K562 (cell line): ENCODE data around the gene ACP5. TPM values are rescaled to one million over a fixed set of nuclear protein-coding genes. Genes with fewer than 3 reads are reported as not detected.

ENCODE experiments used
- E2F8 ChIP-seq: fragments of 450-650 bp; IDR thresholded peaks from 2 replicates; pipeline ENCODE4 v1.7.1; 2018; ENCODE audit warnings: mild to moderate bottlenecking, low read depth; ENCODE audit not compliant: partially characterized antibody
- GATA2 ChIP-seq: sonication (generic); formaldehyde crosslinking; IDR thresholded peaks from 2 replicates; pipeline ENCODE4 v1.4.0; 2020; ENCODE audit warnings: mild to moderate bottlenecking, missing genetic modification reagents
- HNRNPH1 ChIP-seq: fragments of 200-400 bp; formaldehyde crosslinking; optimal IDR thresholded peaks from 2 replicates; pipeline ENCODE3; 2017; ENCODE audit warnings: low read depth, mild to moderate bottlenecking, low read length, moderate library complexity
- NFIC ChIP-seq: fragments of 450-650 bp; IDR thresholded peaks from 2 replicates; pipeline ENCODE4 v1.6.1; 2017; ENCODE audit warnings: mild to moderate bottlenecking, inconsistent platforms
- NFXL1 ChIP-seq: fragments of 450-650 bp; formaldehyde crosslinking; IDR thresholded peaks from 2 replicates; pipeline ENCODE4 v1.4.0; 2021; ENCODE audit warnings: mild to moderate bottlenecking
- NR0B1 ChIP-seq: fragments of 450-650 bp; IDR thresholded peaks from one replicate; pipeline ENCODE4 v1.6.1; 2018; ENCODE audit warnings: mild to moderate bottlenecking, moderate library complexity; ENCODE audit not compliant: partially characterized antibody
- PCBP2 ChIP-seq: fragments of 200-400 bp; formaldehyde crosslinking; IDR thresholded peaks from 2 replicates; pipeline ENCODE4 v1.6.1; 2018; ENCODE audit warnings: low read length, low read depth, mild to moderate bottlenecking, moderate library complexity; ENCODE audit not compliant: poor library complexity, severe bottlenecking
- TSHZ1 ChIP-seq: fragments of 250-450 bp; sonication (Bioruptor Pico); IDR thresholded peaks from 2 replicates; pipeline ENCODE4 v1.4.0; 2020; ENCODE audit warnings: mild to moderate bottlenecking, moderate library complexity
- polyA plus RNA-seq, 8 experiments: library from polyadenylated mRNA; depleted of rRNA in 4 of 8; stranded (reverse) in 5 of 8; unstranded in 3 of 8; fragments of >200 nt; fragmentation: Nextera tagmentation in 2 of 8; fragmentation: Illumina TruSeq in 1 of 8; extraction: Ambion mirVana in 2 of 8; extraction: Trizol in 1 of 8; gene quantifications; 2 replicates each; pipeline versions ENCODE4 v1.2.1 to v1.2.3, GENCODE V29; 2011 to 2014; ENCODE audit warnings: inconsistent platforms in 1 of 8, missing spikeins in 1 of 8
- total RNA-seq, 7 experiments: library from RNA; depleted of rRNA in 6 of 7; stranded (reverse); fragments of >200 nt in 6 of 7; fragmentation: Illumina TruSeq in 2 of 7; extraction: Trizol in 2 of 7; gene quantifications; 2 replicates each; pipeline versions ENCODE4 v1.2.1 to v1.2.3, GENCODE V29; 2011 to 2021; ENCODE audit warnings: low replicate concordance in 1 of 7
- TF ChIP-seq, protein P1 (sequence below): fragments of 250-450 bp; sonication (Bioruptor Pico); IDR thresholded peaks from 2 replicates; pipeline ENCODE4 v1.4.0; 2020; ENCODE audit warnings: mild to moderate bottlenecking, moderate library complexity
- TF ChIP-seq, protein P2 (sequence below): IDR thresholded peaks from 3 replicates; pipeline ENCODE4 v1.6.1; 2011; ENCODE audit warnings: borderline replicate concordance, mild to moderate bottlenecking, moderate library complexity; ENCODE audit not compliant: insufficient read length; ENCODE audit errors: extremely low read depth
- TF ChIP-seq, protein P3 (sequence below): sonication (generic); formaldehyde crosslinking; IDR thresholded peaks from 2 replicates; pipeline ENCODE4 v1.8.1; 2022; ENCODE audit warnings: missing genetic modification reagents

ACP5 gene
- total and polyA plus RNA-seq, 9 of the 15 experiments (the other 6 are each of a cell fraction or from before 2014, with no cell fraction given) = 0.06 to 1.1 (median 0.31) TPM; not detected in 1

- TF ChIP-seq HNRNPH1 (no peak), NFIC (peak; percentile 78), GATA2 (no peak), NR0B1 (no peak), TSHZ1 (CRISPR knock-in tag) (no peak), E2F8 (peak; percentile 58), PCBP2 (no peak), NFXL1 (CRISPR knock-in tag) (no peak)
- TF ChIP-seq, protein P1, sequence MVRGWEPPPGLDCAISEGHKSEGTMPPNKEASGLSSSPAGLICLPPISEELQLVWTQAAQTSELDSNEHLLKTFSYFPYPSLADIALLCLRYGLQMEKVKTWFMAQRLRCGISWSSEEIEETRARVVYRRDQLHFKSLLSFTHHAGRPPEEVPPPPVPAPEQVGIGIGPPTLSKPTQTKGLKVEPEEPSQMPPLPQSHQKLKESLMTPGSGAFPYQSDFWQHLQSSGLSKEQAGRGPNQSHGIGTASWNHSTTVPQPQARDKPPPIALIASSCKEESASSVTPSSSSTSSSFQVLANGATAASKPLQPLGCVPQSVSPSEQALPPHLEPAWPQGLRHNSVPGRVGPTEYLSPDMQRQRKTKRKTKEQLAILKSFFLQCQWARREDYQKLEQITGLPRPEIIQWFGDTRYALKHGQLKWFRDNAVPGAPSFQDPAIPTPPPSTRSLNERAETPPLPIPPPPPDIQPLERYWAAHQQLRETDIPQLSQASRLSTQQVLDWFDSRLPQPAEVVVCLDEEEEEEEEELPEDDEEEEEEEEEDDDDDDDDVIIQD = no peak
- TF ChIP-seq, protein P2, sequence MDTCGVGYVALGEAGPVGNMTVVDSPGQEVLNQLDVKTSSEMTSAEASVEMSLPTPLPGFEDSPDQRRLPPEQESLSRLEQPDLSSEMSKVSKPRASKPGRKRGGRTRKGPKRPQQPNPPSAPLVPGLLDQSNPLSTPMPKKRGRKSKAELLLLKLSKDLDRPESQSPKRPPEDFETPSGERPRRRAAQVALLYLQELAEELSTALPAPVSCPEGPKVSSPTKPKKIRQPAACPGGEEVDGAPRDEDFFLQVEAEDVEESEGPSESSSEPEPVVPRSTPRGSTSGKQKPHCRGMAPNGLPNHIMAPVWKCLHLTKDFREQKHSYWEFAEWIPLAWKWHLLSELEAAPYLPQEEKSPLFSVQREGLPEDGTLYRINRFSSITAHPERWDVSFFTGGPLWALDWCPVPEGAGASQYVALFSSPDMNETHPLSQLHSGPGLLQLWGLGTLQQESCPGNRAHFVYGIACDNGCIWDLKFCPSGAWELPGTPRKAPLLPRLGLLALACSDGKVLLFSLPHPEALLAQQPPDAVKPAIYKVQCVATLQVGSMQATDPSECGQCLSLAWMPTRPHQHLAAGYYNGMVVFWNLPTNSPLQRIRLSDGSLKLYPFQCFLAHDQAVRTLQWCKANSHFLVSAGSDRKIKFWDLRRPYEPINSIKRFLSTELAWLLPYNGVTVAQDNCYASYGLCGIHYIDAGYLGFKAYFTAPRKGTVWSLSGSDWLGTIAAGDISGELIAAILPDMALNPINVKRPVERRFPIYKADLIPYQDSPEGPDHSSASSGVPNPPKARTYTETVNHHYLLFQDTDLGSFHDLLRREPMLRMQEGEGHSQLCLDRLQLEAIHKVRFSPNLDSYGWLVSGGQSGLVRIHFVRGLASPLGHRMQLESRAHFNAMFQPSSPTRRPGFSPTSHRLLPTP = peak; percentile 100
- TF ChIP-seq, protein P3, sequence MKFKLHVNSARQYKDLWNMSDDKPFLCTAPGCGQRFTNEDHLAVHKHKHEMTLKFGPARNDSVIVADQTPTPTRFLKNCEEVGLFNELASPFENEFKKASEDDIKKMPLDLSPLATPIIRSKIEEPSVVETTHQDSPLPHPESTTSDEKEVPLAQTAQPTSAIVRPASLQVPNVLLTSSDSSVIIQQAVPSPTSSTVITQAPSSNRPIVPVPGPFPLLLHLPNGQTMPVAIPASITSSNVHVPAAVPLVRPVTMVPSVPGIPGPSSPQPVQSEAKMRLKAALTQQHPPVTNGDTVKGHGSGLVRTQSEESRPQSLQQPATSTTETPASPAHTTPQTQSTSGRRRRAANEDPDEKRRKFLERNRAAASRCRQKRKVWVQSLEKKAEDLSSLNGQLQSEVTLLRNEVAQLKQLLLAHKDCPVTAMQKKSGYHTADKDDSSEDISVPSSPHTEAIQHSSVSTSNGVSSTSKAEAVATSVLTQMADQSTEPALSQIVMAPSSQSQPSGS = peak; percentile 74; the same call in 1 of the 2 replicates
Measured at GRCh38 chr19:11535792-11536595, 41.5 kb downstream of the ACP5 start (continued).
